Uterus (tissue), 2 donors: ENCODE data around the gene CALHM1.

ENCODE experiments used
- CTCF ChIP-seq, 4 experiments: fragments of 200-600 bp in 2 of 4; fragments of 450-650 bp in 2 of 4; sonication (generic) in 2 of 4; IDR thresholded peaks; one replicate each; pipeline ENCODE4 v1.5.1; 2016 to 2019; ENCODE audit warnings: antibody characterized with exemption in 4 of 4, mild to moderate bottlenecking in 2 of 4, moderate library complexity in 1 of 4
- POLR2A ChIP-seq, 2 donors: fragments of 450-650 bp; IDR thresholded peaks; one replicate each; pipeline ENCODE4 v1.6.1; 2016; ENCODE audit warnings: antibody characterized with exemption in 2 of 2, mild to moderate bottlenecking in 1 of 2, moderate library complexity in 1 of 2

GRCh38 chr10:103472005-103472404 is 13.3 kb upstream of the CALHM1 start:
- TF ChIP-seq CTCF (IDR thresholded peaks at IDR 0.05) (no peak), POLR2A (IDR thresholded peaks at IDR 0.05) (no peak)
